ENCODE data around the gene PCDH9. TPM values are rescaled to one million over a fixed set of nuclear protein-coding genes. Genes with fewer than 3 reads are reported as not detected.

Gene PCDH9
- total RNA-seq, 1 donor from 2014 or later = 20.2 TPM

GRCh38 chr13:66518068-66518467 lies 712.1 kb downstream of the PCDH9 start:
- Mint-ChIP-seq H3K27me3 (peaks cover 3% of the 10 kb centered on the region), H3K4me3 (no peak overlapping the region), H3K36me3 (peaks cover 3% of the 10 kb centered on the region), H3K27ac (no peak overlapping the region), H3K9me3 (peaks cover 5% of the 10 kb centered on the region), H3K4me1 (ENCODE audit: unreplicated experiment) (peaks cover 21% of the 10 kb centered on the region)
- TF ChIP-seq, protein P1, sequence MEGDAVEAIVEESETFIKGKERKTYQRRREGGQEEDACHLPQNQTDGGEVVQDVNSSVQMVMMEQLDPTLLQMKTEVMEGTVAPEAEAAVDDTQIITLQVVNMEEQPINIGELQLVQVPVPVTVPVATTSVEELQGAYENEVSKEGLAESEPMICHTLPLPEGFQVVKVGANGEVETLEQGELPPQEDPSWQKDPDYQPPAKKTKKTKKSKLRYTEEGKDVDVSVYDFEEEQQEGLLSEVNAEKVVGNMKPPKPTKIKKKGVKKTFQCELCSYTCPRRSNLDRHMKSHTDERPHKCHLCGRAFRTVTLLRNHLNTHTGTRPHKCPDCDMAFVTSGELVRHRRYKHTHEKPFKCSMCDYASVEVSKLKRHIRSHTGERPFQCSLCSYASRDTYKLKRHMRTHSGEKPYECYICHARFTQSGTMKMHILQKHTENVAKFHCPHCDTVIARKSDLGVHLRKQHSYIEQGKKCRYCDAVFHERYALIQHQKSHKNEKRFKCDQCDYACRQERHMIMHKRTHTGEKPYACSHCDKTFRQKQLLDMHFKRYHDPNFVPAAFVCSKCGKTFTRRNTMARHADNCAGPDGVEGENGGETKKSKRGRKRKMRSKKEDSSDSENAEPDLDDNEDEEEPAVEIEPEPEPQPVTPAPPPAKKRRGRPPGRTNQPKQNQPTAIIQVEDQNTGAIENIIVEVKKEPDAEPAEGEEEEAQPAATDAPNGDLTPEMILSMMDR (conservative IDR thresholded peaks at IDR 0.05) = no peak
- DNase-seq (ENCODE audit: extremely low spot score, unreplicated experiment) = no peak

- H3K4me3 Mint-ChIP-seq = no peak overlapping the region
- H3K4me1 Mint-ChIP-seq (ENCODE audit: unreplicated experiment) = peaks cover 8% of the 10 kb centered on the region
- peaks cover 11% of the 10 kb centered on the region for H3K9me3 Mint-ChIP-seq
- H3K27me3 Mint-ChIP-seq = no peaks in the 10 kb centered on the region
- H3K36me3 Mint-ChIP-seq = peaks cover 3% of the 10 kb centered on the region
- no peak overlapping the region for H3K27ac Mint-ChIP-seq
- TF ChIP-seq, protein P1 (conservative IDR thresholded peaks at IDR 0.05) = no peak
- DNase-seq (ENCODE audit: extremely low spot score, unreplicated experiment) = no peak
These were observed 716.4 kb downstream of the PCDH9 start for GRCh38 chr13:66513728-66514127.

DNA sequence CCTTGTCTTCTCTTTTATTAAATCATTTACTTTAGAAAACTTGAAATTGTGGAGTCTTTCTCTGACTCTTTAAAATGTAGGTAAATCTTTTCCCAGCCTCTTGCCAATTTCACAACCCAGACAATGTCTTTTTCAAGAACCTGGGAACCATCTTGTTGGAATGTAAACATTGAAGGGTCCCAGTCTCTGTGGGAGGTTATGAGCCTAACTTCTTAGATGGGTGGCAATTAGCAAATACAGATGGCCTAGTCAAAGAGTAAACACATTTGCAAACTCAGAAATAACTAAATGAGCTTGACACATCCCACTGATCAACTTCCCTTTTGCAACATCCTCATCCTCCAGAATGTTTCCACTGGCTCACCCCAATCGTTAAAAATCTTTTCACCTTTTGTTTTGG lies 721.0 kb downstream of the PCDH9 start:
- Mint-ChIP-seq H3K27me3 (no peaks in the 10 kb centered on the region), H3K27ac (no peak overlapping the region), H3K9me3 (peaks cover 9% of the 10 kb centered on the region), H3K36me3 (no peaks in the 10 kb centered on the region), H3K4me3 (no peak overlapping the region), H3K4me1 (ENCODE audit: unreplicated experiment) (peaks cover 14% of the 10 kb centered on the region)
- DNase-seq (ENCODE audit: extremely low spot score, unreplicated experiment) = no peak
- TF ChIP-seq, protein P1 (conservative IDR thresholded peaks at IDR 0.05) = no peak

GRCh38 chr13:66508153-66508909 lies 721.8 kb downstream of the PCDH9 start:
- H3K27me3 Mint-ChIP-seq = no peaks in the 10 kb centered on the region
- H3K4me3 Mint-ChIP-seq = no peak overlapping the region
- peaks cover 8% of the 10 kb centered on the region for H3K4me1 Mint-ChIP-seq (ENCODE audit: unreplicated experiment)
- H3K27ac Mint-ChIP-seq = no peak overlapping the region
- no peak for DNase-seq (ENCODE audit: extremely low spot score, unreplicated experiment)
- no peaks in the 10 kb centered on the region for H3K36me3 Mint-ChIP-seq
- TF ChIP-seq, protein P1 (conservative IDR thresholded peaks at IDR 0.05) = no peak
- H3K9me3 Mint-ChIP-seq = peaks cover 9% of the 10 kb centered on the region

- Mint-ChIP-seq H3K27me3 (no peaks in the 10 kb centered on the region), H3K27ac (no peak overlapping the region), H3K36me3 (no peaks in the 10 kb centered on the region), H3K4me3 (no peak overlapping the region), H3K4me1 (ENCODE audit: unreplicated experiment) (peaks cover 5% of the 10 kb centered on the region), H3K9me3 (peaks cover 9% of the 10 kb centered on the region)
- no peak for DNase-seq (ENCODE audit: extremely low spot score, unreplicated experiment)
- TF ChIP-seq, protein P1 (conservative IDR thresholded peaks at IDR 0.05) = no peak
These were observed 723.2 kb downstream of the PCDH9 start for GRCh38 chr13:66506979-66507378.

All from type B pancreatic cell (in vitro differentiated cells).